Esophagus muscularis mucosa (tissue), 4 donors: ENCODE data around the gene SLIT1. TPM values are rescaled to one million over a fixed set of nuclear protein-coding genes. Genes with fewer than 3 reads are reported as not detected.

Experiments
- DNase-seq: peaks from one replicate; pipeline ENCODE4 v3.0.0-alpha.2; 2017; ENCODE audit errors: extremely low spot score
- H3K27ac ChIP-seq, 4 donors: fragments of 200-600 bp; sonication (generic); replicated peaks in 1 of 4; 1 replicate in 3 of 4; 2 replicates in 1 of 4; pipeline ENCODE4 v1.5.1; 2016 to 2019; ENCODE audit warnings: mild to moderate bottlenecking in 1 of 4
- H3K27me3 ChIP-seq, 4 donors: fragments of 200-600 bp; sonication (generic); one replicate each; pipeline versions ENCODE4 v1.5.1 to v1.6.0; 2016 to 2019
- H3K36me3 ChIP-seq, 4 donors: fragments of 200-600 bp; sonication (generic); one replicate each; pipeline ENCODE4 v1.5.1; 2016 to 2019
- H3K4me1 ChIP-seq, 4 donors: fragments of 200-600 bp; sonication (generic); one replicate each; pipeline ENCODE4 v1.5.1; 2016 to 2019
- H3K4me3 ChIP-seq, 4 donors: fragments of 200-600 bp; sonication (generic); 1 replicate in 2 of 4; 2 replicates in 2 of 4; pipeline ENCODE4 v1.5.1; 2016 to 2019; ENCODE audit warnings: mild to moderate bottlenecking in 4 of 4, moderate library complexity in 1 of 4
- H3K9me3 ChIP-seq, 4 donors: fragments of 200-600 bp; sonication (generic); 1 replicate in 3 of 4; 2 replicates in 1 of 4; pipeline ENCODE4 v1.5.1; 2016 to 2019
- CTCF ChIP-seq, 3 experiments: fragments of 200-600 bp in 2 of 3; fragments of 450-650 bp in 1 of 3; sonication (generic) in 2 of 3; IDR thresholded peaks; one replicate each; pipeline ENCODE4 v1.5.1; 2017 to 2019; ENCODE audit warnings: antibody characterized with exemption in 3 of 3, mild to moderate bottlenecking in 2 of 3, moderate library complexity in 1 of 3
- EP300 ChIP-seq: sonication (generic); formaldehyde crosslinking; IDR thresholded peaks from one replicate; pipeline ENCODE4 v1.6.1; 2017; ENCODE audit warnings: antibody characterized with exemption
- POLR2A ChIP-seq: fragments of 450-650 bp; IDR thresholded peaks from one replicate; pipeline ENCODE4 v1.6.1; 2017; ENCODE audit warnings: antibody characterized with exemption, moderate library complexity, mild to moderate bottlenecking, low read depth
- POLR2AphosphoS5 ChIP-seq, 2 donors: sonication (generic); formaldehyde crosslinking; IDR thresholded peaks; one replicate each; pipeline ENCODE4 v1.6.1; 2017; ENCODE audit warnings: antibody characterized with exemption in 2 of 2
- WGBS: methylation state at CpG from one replicate; pipeline ENCODE4 v1.1.5; 2018; 5-methylcytosine and 5-hydroxymethylcytosine counted together
- intact Hi-C: fragments of 100-400 bp; cut with DNase I; formaldehyde crosslinking; loops from one replicate; pipeline ENCODE4 v1.15.1; 2023
- total RNA-seq, 4 donors: library from RNA; depleted of rRNA; stranded (reverse); fragments of >200 nt; gene quantifications; one replicate each; pipeline versions ENCODE4 v1.1.0 to v1.2.1, GENCODE V29; 2016

Gene SLIT1
- total RNA-seq, 4 donors from 2014 or later = 0.13 to 0.42 (median 0.31) TPM

- Histone ChIP-seq H3K4me3 (no peak overlapping the region), H3K27me3 (no peaks in the 10 kb centered on the region), H3K9me3 (no peaks in the 10 kb centered on the region), H3K36me3 (no peaks in the 10 kb centered on the region), H3K4me1 (no peaks in the 10 kb centered on the region), H3K27ac (no peak overlapping the region)
- intact Hi-C loops = no loop called here
- TF ChIP-seq EP300 (no peak), POLR2AphosphoS5 (IDR thresholded peaks at IDR 0.05) (no peak), POLR2A (no peak), CTCF (IDR thresholded peaks at IDR 0.05) (no peak)
- 84% methylated on average over 11 of the region's 15 CpGs for WGBS
- DNase-seq = no peak
Measured at GRCh38 chr10:97215619-97216260, 30.0 kb upstream of the SLIT1 start.

- no peaks in the 10 kb centered on the region for H3K4me1 ChIP-seq
- H3K36me3 ChIP-seq = no peaks in the 10 kb centered on the region
- peaks cover 0 to 9% (median 0%) of the 10 kb centered on the region in 4 donors for H3K27me3 ChIP-seq
- TF ChIP-seq POLR2A = no peak
- no peak for TF ChIP-seq POLR2AphosphoS5 (IDR thresholded peaks at IDR 0.05)
- TF ChIP-seq EP300 = no peak
- TF ChIP-seq CTCF (IDR thresholded peaks at IDR 0.05) = no peak
- H3K4me3 ChIP-seq = no peak overlapping the region
- H3K27ac ChIP-seq = no peak overlapping the region
- intact Hi-C loops = no loop called here
- no peak for DNase-seq
- H3K9me3 ChIP-seq = no peaks in the 10 kb centered on the region
- 62% methylated on average over 9 of the region's 9 CpGs for WGBS
Measured at GRCh38 chr10:97213431-97213830, 27.7 kb upstream of the SLIT1 start.

- no peak for DNase-seq
- Histone ChIP-seq H3K4me1 (no peaks in the 10 kb centered on the region), H3K27ac (no peak overlapping the region), H3K27me3 (peaks cover 0 to 11% (median 0%) of the 10 kb centered on the region in 4 donors), H3K9me3 (no peaks in the 10 kb centered on the region), H3K4me3 (no peak overlapping the region), H3K36me3 (no peaks in the 10 kb centered on the region)
- intact Hi-C loops = loop anchor here (2.0 kb wide), 1 partner anchor 138 kb away; no protein-coding TSS in a partner anchor
- WGBS = 94% methylated on average over 9 of the region's 9 CpGs
- TF ChIP-seq EP300 (no peak), POLR2AphosphoS5 (IDR thresholded peaks at IDR 0.05) (no peak), CTCF (IDR thresholded peaks at IDR 0.05) (no peak), POLR2A (no peak)
Measured at GRCh38 chr10:97211229-97211628, 25.5 kb upstream of the SLIT1 start.

- Histone ChIP-seq H3K27me3 (peaks cover 0 to 16% (median 0%) of the 10 kb centered on the region in 4 donors), H3K4me1 (no peaks in the 10 kb centered on the region), H3K4me3 (no peak overlapping the region), H3K36me3 (no peaks in the 10 kb centered on the region), H3K27ac (no peak overlapping the region), H3K9me3 (no peaks in the 10 kb centered on the region)
- intact Hi-C loops = loop anchor here (2.0 kb wide), 1 partner anchor 138 kb away; no protein-coding TSS in a partner anchor
- no peak for TF ChIP-seq EP300
- no peak for TF ChIP-seq POLR2A
- TF ChIP-seq CTCF (IDR thresholded peaks at IDR 0.05) = peak; percentile 91 to 96 (median 94)
- no peak for TF ChIP-seq POLR2AphosphoS5 (IDR thresholded peaks at IDR 0.05)
- no peak for DNase-seq
- 14% methylated on average over 8 of the region's 8 CpGs for WGBS
Measured at GRCh38 chr10:97210543-97210960, 24.8 kb upstream of the SLIT1 start.
